DOHH2 (cell line): Measurements from ENCODE around the gene ITK.

Experiments
- EZH2phosphoT487 ChIP-seq: fragments of 200-600 bp; sonication (generic); IDR thresholded peaks from 2 replicates; pipeline ENCODE4 v1.6.1; 2017; ENCODE audit warnings: borderline replicate concordance, mild to moderate bottlenecking, antibody characterized with exemption, low read length, moderate library complexity, mixed read lengths
- TF ChIP-seq, protein P1 (sequence below): fragments of 200-600 bp; sonication (generic); IDR thresholded peaks from one replicate; pipeline ENCODE4 v1.5.1; 2014; ENCODE audit warnings: antibody characterized with exemption, mild to moderate bottlenecking, low read depth, low read length; ENCODE audit not compliant: poor library complexity, severe bottlenecking

GRCh38 chr5:157205708-157206107 is 25.1 kb downstream of the ITK start:
- TF ChIP-seq, protein P1, sequence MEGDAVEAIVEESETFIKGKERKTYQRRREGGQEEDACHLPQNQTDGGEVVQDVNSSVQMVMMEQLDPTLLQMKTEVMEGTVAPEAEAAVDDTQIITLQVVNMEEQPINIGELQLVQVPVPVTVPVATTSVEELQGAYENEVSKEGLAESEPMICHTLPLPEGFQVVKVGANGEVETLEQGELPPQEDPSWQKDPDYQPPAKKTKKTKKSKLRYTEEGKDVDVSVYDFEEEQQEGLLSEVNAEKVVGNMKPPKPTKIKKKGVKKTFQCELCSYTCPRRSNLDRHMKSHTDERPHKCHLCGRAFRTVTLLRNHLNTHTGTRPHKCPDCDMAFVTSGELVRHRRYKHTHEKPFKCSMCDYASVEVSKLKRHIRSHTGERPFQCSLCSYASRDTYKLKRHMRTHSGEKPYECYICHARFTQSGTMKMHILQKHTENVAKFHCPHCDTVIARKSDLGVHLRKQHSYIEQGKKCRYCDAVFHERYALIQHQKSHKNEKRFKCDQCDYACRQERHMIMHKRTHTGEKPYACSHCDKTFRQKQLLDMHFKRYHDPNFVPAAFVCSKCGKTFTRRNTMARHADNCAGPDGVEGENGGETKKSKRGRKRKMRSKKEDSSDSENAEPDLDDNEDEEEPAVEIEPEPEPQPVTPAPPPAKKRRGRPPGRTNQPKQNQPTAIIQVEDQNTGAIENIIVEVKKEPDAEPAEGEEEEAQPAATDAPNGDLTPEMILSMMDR: no peak
- TF ChIP-seq EZH2phosphoT487: no peak
